ENCODE measurements around the gene TPRN.

The TPRN gene

DNA sequence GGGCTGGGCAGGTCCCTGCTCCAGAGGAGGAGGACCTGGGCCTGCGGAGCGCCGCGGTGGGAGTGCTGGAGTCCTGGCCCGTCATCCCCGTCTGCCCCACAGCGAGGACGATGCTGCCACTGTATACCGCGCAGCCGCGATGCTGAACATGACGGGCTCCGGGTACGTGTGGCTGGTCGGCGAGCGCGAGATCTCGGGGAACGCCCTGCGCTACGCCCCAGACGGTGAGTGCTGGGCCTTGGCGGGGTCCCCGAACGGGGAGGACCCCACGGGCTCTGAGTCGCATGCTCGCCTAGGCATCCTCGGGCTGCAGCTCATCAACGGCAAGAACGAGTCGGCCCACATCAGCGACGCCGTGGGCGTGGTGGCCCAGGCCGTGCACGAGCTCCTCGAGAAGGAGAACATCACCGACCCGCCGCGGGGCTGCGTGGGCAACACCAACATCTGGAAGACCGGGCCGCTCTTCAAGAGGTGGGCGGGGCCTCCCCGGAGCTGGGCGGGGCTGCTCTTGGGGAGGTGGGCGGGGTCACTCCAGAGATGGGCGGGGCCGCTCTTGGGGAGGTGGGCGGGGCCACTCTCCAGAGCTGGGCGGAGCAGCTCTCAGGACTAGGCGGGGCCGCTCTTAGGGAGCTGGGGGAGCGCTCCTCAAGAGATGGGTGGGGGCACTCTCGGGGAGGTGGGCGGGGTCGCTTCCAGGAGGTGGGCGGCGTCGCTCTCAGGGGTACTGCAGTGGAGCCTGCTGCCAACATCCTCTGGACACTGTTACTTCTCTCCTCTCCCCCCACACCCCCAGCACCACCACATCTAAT lies 43.8 kb downstream of the TPRN start:
- peak; percentile 15 for DNase-seq

- DNase-seq = no peak
Observed at GRCh38 chr9:137152844-137153405, 47.6 kb downstream of the TPRN start.

GRCh38 chr9:137150617-137151457 lies 49.7 kb downstream of the TPRN start:
- peak; percentile 100 for DNase-seq

- DNase-seq = peak; percentile 100
Observed at GRCh38 chr9:137149942-137150616, 50.5 kb downstream of the TPRN start.

GRCh38 chr9:137149363-137149762 lies 51.2 kb downstream of the TPRN start:
- DNase-seq = no peak

GRCh38 chr9:137148661-137149060 lies 51.9 kb downstream of the TPRN start:
- DNase-seq = no peak

- DNase-seq = no peak
Observed at GRCh38 chr9:137148242-137148641, 52.3 kb downstream of the TPRN start.

DNA sequence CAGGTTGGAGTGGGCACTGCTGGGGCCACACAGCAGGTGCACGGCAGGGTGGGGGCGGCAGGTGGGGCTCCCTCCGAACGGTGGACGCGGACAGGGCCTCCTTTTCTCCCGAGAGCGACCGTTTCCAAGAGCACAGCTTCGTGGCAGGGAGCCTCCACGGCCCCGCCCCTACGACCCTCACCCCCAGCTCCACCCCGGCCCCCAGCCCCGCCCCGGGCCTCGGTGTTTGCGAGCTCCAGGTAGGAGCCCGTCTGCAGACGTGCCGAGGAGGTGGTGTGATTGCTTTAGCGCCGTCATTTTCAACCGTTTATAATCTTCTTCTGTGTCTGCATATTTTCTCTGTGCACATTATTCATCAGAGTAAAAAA lies 52.8 kb downstream of the TPRN start:
- no peak for DNase-seq

DNA sequence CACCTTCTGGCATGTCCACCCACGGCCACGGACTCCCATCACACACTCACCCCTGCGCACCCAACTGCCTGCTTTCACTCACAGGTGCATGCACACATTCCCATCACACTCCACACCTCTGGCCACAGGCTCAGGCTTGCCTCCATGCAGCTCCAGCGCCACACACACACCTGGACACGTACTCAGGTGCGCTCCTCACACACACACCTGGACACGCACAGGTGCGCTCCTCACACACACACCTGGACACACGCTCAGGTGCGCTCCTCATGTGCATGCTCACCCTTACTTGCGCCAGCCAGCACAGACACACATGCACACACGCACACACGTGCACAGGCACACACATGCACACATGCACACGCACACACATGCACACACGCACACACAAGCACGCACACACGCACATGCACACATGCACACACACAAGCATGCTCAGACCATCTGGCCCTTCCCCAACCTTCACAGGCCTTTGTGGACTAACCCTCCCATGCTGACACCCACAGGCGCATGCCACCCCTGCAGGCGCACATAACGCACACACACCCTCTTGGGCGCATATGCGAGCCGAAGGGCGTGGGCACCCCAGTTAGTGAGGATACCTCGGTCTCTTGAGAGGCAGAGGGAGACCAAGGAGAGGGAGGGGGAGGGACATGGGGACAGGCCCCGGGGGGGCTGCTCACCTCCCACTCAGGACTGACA lies 53.3 kb downstream of the TPRN start:
- DNase-seq = no peak

DNA sequence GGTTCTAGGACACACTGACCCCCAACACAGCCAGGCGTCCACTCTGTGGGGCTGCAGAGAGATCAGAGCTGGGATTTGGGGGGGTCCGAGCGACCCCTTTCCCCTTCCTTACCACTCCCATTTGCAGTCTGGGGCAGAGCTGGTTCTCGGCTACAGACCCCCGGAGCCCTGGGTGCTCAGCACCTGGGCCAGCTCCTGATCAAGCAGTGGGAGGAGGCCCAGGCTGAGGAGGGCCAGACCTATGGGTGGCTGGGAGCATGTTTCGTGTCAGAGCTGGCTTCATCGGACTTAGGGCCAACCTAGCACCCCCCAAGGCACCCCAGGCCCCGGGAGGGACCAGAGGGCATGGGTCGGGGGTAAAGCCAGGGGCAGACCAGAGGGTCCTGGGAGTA lies 54.0 kb downstream of the TPRN start:
- no peak for DNase-seq

- no peak for DNase-seq
Observed at GRCh38 chr9:137145731-137146526, 54.6 kb downstream of the TPRN start.

DNA sequence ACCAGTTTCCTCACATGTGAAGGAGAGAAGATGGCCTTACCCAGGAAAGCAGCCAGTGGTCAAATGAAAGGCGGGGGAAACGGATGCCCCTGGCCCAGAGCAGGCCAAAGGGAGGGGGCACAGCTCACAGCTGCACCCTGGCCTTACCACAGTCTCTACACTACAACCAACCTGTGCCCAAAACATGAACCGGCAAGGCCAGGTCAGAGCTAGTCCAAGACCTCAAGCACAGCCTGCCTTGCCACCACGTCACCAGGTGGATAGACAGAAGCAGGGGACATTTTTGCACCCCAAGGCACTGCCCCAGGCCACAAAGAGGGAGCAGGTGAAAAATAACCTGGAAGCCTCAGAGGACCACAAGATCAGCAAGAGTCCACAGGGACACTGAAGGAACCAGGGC lies 57.1 kb downstream of the TPRN start:
- no peak for DNase-seq

DNA sequence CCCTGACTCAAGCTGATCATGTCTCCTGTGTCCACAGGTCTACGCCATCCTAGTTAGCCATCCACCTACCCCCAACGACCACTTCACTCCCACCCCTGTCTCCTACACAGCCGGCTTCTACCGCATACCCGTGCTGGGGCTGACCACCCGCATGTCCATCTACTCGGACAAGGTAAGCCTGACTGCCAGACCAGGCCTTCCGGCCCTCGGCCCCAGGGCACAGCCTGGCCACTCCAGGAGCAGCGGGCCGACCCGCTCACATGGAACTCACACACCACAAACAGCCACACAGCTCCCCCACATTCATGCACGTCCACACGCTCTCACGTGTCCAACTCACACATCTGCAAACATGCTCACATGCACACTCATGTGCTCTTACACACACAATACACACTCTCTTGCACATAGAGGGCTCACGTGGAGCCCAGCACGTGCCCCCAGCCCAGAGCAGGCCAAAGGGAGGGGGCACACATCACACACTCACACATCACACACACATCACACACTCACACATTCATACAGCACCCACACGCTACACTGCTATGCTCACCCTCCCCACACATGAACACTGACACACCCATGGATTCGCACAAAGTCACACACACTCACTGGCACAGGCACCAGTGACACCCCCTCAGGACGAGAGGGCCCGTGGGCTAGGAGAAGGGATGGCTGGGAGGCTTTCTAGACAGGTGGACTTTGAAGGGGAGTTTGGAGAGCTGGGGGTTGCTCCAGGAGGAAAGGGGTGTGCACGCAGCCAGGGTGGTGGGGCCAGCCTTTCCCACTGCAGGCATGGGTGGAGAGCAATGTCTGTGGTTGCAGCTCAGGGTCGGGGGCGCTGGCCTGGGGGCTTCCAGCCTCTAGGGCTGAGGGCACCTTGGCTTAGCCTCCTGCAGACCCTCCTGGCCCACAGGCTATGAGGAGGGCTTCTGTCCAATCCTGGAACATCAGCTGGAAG lies 58.3 kb downstream of the TPRN start:
- no peak for DNase-seq
